HCT116 (cell line): ENCODE data around the gene DDX47. TPM values are rescaled to one million over a fixed set of nuclear protein-coding genes. Genes with fewer than 3 reads are reported as not detected.

Experiments
- ATAC-seq: fragments of 200-7000 bp; cut with Tn5 transposase; 2 replicates; pipeline ENCODE4 v1.9.1; 2020; ENCODE audit warnings: mild to moderate bottlenecking, moderate library complexity
- BruUV-seq: library from RNA; stranded (reverse); fragments of 400-500 nt; replicated peaks from 2 replicates; lab custom pipeline; 2021; lab: Mats Ljungman, UMichigan
- CTCF ChIA-PET: fragments of 300-600 bp; sonication (Branson Sonifier 250); formaldehyde crosslinking; loops from one replicate; lab custom pipeline; 2021; ENCODE audit warnings: antibody characterized with exemption; lab: Charles Lee
- POLR2A ChIA-PET: fragments of 300-600, 350-600 bp; sonication (Branson Sonifier 250); formaldehyde crosslinking; loops from one replicate; lab custom pipeline; 2021; ENCODE audit warnings: antibody characterized with exemption; lab: Charles Lee
- RAD21 ChIA-PET, 2 experiments: fragments of 300-600 bp; sonication (Branson Sonifier 250); formaldehyde crosslinking; loops; one replicate each; lab custom pipeline; 2023; ENCODE audit warnings: low total read pairs in 2 of 2; ENCODE audit not compliant: uncharacterized antibody in 2 of 2, unreplicated experiment in 2 of 2, low non-redundant PET in 1 of 2; lab: Charles Lee
- DNase-seq: peaks from one replicate; pipeline ENCODE4 v3.0.0-alpha.2; 2010; ENCODE audit warnings: low read depth, low spot score
- H2AFZ ChIP-seq: fragments of 200-600 bp; shearing (Covaris generic), sonication (generic); 2 replicates; pipeline ENCODE4 v1.6.1; 2017; ENCODE audit warnings: low read depth, mixed run types, mixed read lengths, antibody characterized with exemption, low read length; ENCODE audit not compliant: poor library complexity, severe bottlenecking
- H3K27ac ChIP-seq: 2 replicates; pipeline ENCODE4 v1.5.1; 2012; ENCODE audit warnings: low read depth, low read length
- H3K27me3 ChIP-seq: fragments of 200-600 bp; sonication (generic); 2 replicates; pipeline ENCODE4 v1.6.1; 2016; ENCODE audit warnings: mixed run types, low read length, mixed read lengths; ENCODE audit not compliant: insufficient read depth
- H3K36me3 ChIP-seq, 2 experiments: fragments of 200-500 bp in 1 of 2; fragments of 200-600 bp in 1 of 2; sonication (Bioruptor generic) in 1 of 2; sonication (generic) in 1 of 2; 2 replicates each; pipeline versions ENCODE4 v1.5.1 to v1.6.1; 2014 to 2016; ENCODE audit warnings: low read length in 2 of 2, inconsistent platforms in 1 of 2, mixed read lengths in 1 of 2, mixed run types in 1 of 2; ENCODE audit not compliant: insufficient read depth in 2 of 2, control insufficient read depth in 1 of 2
- H3K4me1 ChIP-seq, 2 experiments: fragments of 200-600 bp in 1 of 2; sonication (generic) in 1 of 2; 2 replicates each; pipeline versions ENCODE4 v1.5.1 to v1.6.1; 2012 to 2017; ENCODE audit warnings: low read length in 2 of 2, inconsistent platforms in 1 of 2, mild to moderate bottlenecking in 1 of 2, mixed read lengths in 1 of 2, mixed run types in 1 of 2, moderate library complexity in 1 of 2; ENCODE audit not compliant: insufficient read depth in 2 of 2, control insufficient read depth in 1 of 2
- H3K4me2 ChIP-seq: fragments of 200-600 bp; sonication (generic); 2 replicates; pipeline ENCODE4 v1.6.1; 2017; ENCODE audit warnings: mixed run types, low read length, mixed read lengths
- H3K4me3 ChIP-seq, 2 experiments: fragments of 200-600 bp in 1 of 2; sonication (generic) in 1 of 2; replicated peaks in 1 of 2; 2 replicates each; pipeline ENCODE4 v1.5.1; 2011 to 2016; ENCODE audit warnings: low read length in 2 of 2, control low read depth in 1 of 2, low read depth in 1 of 2, mild to moderate bottlenecking in 1 of 2, mixed read lengths in 1 of 2, mixed run types in 1 of 2
- H3K79me2 ChIP-seq: fragments of 200-600 bp; sonication (generic); 2 replicates; pipeline ENCODE4 v1.6.1; 2017; ENCODE audit warnings: mild to moderate bottlenecking, mixed run types, low read length, moderate library complexity, mixed read lengths; ENCODE audit not compliant: insufficient read depth
- H3K9ac ChIP-seq: fragments of 200-600 bp; sonication (generic); 2 replicates; pipeline ENCODE4 v1.6.1; 2016; ENCODE audit warnings: low read length, mixed read lengths
- H3K9me2 ChIP-seq: fragments of 200-600 bp; sonication (generic), shearing (Covaris generic); 2 replicates; pipeline ENCODE4 v1.6.1; 2017; ENCODE audit warnings: mixed run types, mild to moderate bottlenecking, moderate library complexity; ENCODE audit not compliant: insufficient read depth
- H3K9me3 ChIP-seq, 2 experiments: fragments of 200-500 bp in 1 of 2; fragments of 200-600 bp in 1 of 2; sonication (Bioruptor generic) in 1 of 2; sonication (generic) in 1 of 2; 2 replicates each; pipeline ENCODE4 v1.6.1; 2014 to 2017; ENCODE audit warnings: low read length in 2 of 2, mixed read lengths in 2 of 2, inconsistent platforms in 1 of 2, low read depth in 1 of 2, mild to moderate bottlenecking in 1 of 2, mixed run types in 1 of 2, moderate library complexity in 1 of 2; ENCODE audit not compliant: control insufficient read depth in 1 of 2, insufficient read depth in 1 of 2
- H4K20me1 ChIP-seq: fragments of 200-600 bp; sonication (generic), shearing (Covaris generic); 2 replicates; pipeline ENCODE4 v1.6.1; 2017; ENCODE audit warnings: mixed run types, mild to moderate bottlenecking, moderate library complexity; ENCODE audit not compliant: insufficient read depth
- CBX3 ChIP-seq: IDR thresholded peaks from 2 replicates; pipeline ENCODE4 v1.6.1; 2012; ENCODE audit warnings: low read depth
- CTCF ChIP-seq, 3 experiments: fragments of 200-600 bp in 1 of 3; sonication (generic) in 1 of 3; IDR thresholded peaks in 2 of 3; conservative IDR thresholded peaks in 1 of 3; 2 replicates each; pipeline ENCODE4 v1.5.1; 2012 to 2017; ENCODE audit warnings: low read depth in 2 of 3, low read length in 2 of 3, antibody characterized with exemption in 1 of 3, borderline replicate concordance in 1 of 3, control low read depth in 1 of 3, mild to moderate bottlenecking in 1 of 3, mixed read lengths in 1 of 3, mixed run types in 1 of 3, moderate library complexity in 1 of 3; ENCODE audit not compliant: insufficient read depth in 1 of 3
- ELF1 ChIP-seq: IDR thresholded peaks from 2 replicates; pipeline ENCODE4 v1.6.1; 2012; ENCODE audit warnings: low read depth, borderline replicate concordance
- EZH2 ChIP-seq: fragments of 200-600 bp; sonication (generic); IDR thresholded peaks from 2 replicates; pipeline ENCODE4 v1.6.1; 2017; ENCODE audit warnings: antibody characterized with exemption, mixed run types
- EZH2phosphoT487 ChIP-seq: fragments of 200-600 bp; IDR thresholded peaks from 2 replicates; pipeline ENCODE4 v1.6.1; 2018; ENCODE audit warnings: antibody characterized with exemption, borderline replicate concordance
- FOSL1 ChIP-seq: IDR thresholded peaks from 2 replicates; pipeline ENCODE4 v1.6.1; 2012; ENCODE audit warnings: low read depth
- POLR2A ChIP-seq: IDR thresholded peaks from 2 replicates; pipeline ENCODE4 v1.7.0; 2011; ENCODE audit warnings: borderline replicate concordance; ENCODE audit not compliant: insufficient read depth, insufficient read length; ENCODE audit errors: extremely low read depth
- SP1 ChIP-seq: IDR thresholded peaks from 2 replicates; pipeline ENCODE4 v1.6.1; 2012; ENCODE audit warnings: low read depth
- SRF ChIP-seq: IDR thresholded peaks from 2 replicates; pipeline ENCODE4 v1.6.1; 2012; ENCODE audit warnings: low read depth
- TCF7L2 ChIP-seq: IDR thresholded peaks from 2 replicates; pipeline ENCODE4 v1.7.0; 2011; ENCODE audit warnings: borderline replicate concordance, inconsistent platforms; ENCODE audit not compliant: insufficient read depth, insufficient read length; ENCODE audit errors: extremely low read depth
- ZBTB33 ChIP-seq: IDR thresholded peaks from 2 replicates; pipeline ENCODE4 v1.6.1; 2011; ENCODE audit warnings: mild to moderate bottlenecking, low read length, moderate library complexity; ENCODE audit not compliant: insufficient replicate concordance; ENCODE audit errors: extremely low read depth
- ZFX ChIP-seq: fragments of 450-650 bp; IDR thresholded peaks from 2 replicates; pipeline ENCODE4 v1.6.1; 2017
- ZNF274 ChIP-seq: fragments of 200-500 bp; sonication (Bioruptor generic); IDR thresholded peaks from 2 replicates; pipeline ENCODE4 v1.6.1; 2014; ENCODE audit warnings: mild to moderate bottlenecking, low read depth, low read length, inconsistent platforms
- intact Hi-C: fragments of 100-400 bp; cut with micrococcal nuclease; formaldehyde crosslinking; loops from 2 replicates; pipeline ENCODE4 v1.10.0; 2022
- total RNA-seq: library from RNA; stranded (reverse); gene quantifications from one replicate; pipeline ENCODE4 v1.2.1, GENCODE V29; 2021; ENCODE audit not compliant: unreplicated experiment
- TF ChIP-seq, protein P1 (sequence below): IDR thresholded peaks from 2 replicates; pipeline ENCODE4 v1.6.1; 2012

The DDX47 gene
- total RNA-seq, 1 experiment from 2014 or later, result 103 TPM

- H3K9ac ChIP-seq, result no peak overlapping the region
- intact Hi-C loops, result no loop called here
- H3K9me2 ChIP-seq, result no peaks in the 10 kb centered on the region
- TF ChIP-seq EZH2 (no peak), FOSL1 (no peak), ZBTB33 (no peak), POLR2A (no peak), SP1 (no peak), ELF1 (no peak), ZNF274 (no peak), ZFX (no peak), TCF7L2 (no peak), CBX3 (no peak), SRF (no peak), CTCF (IDR thresholded peaks at IDR 0.05 in 2 of 3, conservative IDR thresholded peaks at IDR 0.05 in 1 of 3; ENCODE audit: borderline replicate concordance in 1 of 3, insufficient read depth in 1 of 3, low read depth in 2 of 3, low read length in 2 of 3) (no peak), EZH2phosphoT487 (no peak)
- TF ChIP-seq, protein P1, sequence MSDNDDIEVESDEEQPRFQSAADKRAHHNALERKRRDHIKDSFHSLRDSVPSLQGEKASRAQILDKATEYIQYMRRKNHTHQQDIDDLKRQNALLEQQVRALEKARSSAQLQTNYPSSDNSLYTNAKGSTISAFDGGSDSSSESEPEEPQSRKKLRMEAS, result no peak
- CTCF ChIA-PET, result no interaction called here
- DNase-seq (no peak), ATAC-seq (no peak)
- RAD21 ChIA-PET, result no interaction called here
- no peaks in the 10 kb centered on the region for H3K27me3 ChIP-seq
- H3K9me3 ChIP-seq, result no peaks in the 10 kb centered on the region
- H3K4me1 ChIP-seq, result peaks cover 26 to 43% of the 10 kb centered on the region in 2 experiments
- H3K36me3 ChIP-seq, result no peaks in the 10 kb centered on the region
- H4K20me1 ChIP-seq, result no peaks in the 10 kb centered on the region
- POLR2A ChIA-PET, result interaction anchor here (1.3 kb wide), 1 partner anchor 92 kb away, joined by 4 read pairs; the partner anchor contains the start of gene GPRC5A
- no peak overlapping the region for H2AFZ ChIP-seq
- no peak overlapping the region for H3K4me3 ChIP-seq
- BruUV-seq, result no TSS peak
- no peaks in the 10 kb centered on the region for H3K79me2 ChIP-seq
- no peak overlapping the region for H3K27ac ChIP-seq
- H3K4me2 ChIP-seq, result no peak overlapping the region
These were observed 13.8 kb upstream of the DDX47 start for GRCh38 chr12:12799163-12799920.
